GM18517 (cell line): ENCODE results near the gene VIPR1.

Experiments used
- ATAC-seq: cut with Tn5 transposase; IDR thresholded peaks from one replicate; pipeline ENCODE4 v1.9.1; 2021; ENCODE audit warnings: mild to moderate bottlenecking, moderate library complexity; ENCODE audit not compliant: unreplicated experiment

VIPR1 gene

GRCh38 chr3:42509111-42509510 is 6.7 kb downstream of the VIPR1 start:
- ATAC-seq: no peak

- no peak for ATAC-seq
Observed at GRCh38 chr3:42510325-42510724, 7.9 kb downstream of the VIPR1 start.

GRCh38 chr3:42511201-42511600 is 8.8 kb downstream of the VIPR1 start:
- ATAC-seq: no peak

- ATAC-seq: no peak
Observed at GRCh38 chr3:42511736-42512135, 9.3 kb downstream of the VIPR1 start.

GRCh38 chr3:42513121-42513520 is 10.7 kb downstream of the VIPR1 start:
- ATAC-seq: no peak

GRCh38 chr3:42513521-42513920 is 11.1 kb downstream of the VIPR1 start:
- no peak for ATAC-seq

GRCh38 chr3:42514876-42515275 is 12.4 kb downstream of the VIPR1 start:
- ATAC-seq: no peak

GRCh38 chr3:42515391-42515916 is 13.0 kb downstream of the VIPR1 start:
- no peak for ATAC-seq

- ATAC-seq: no peak
Observed at GRCh38 chr3:42515976-42516375, 13.5 kb downstream of the VIPR1 start.

- ATAC-seq: no peak
Observed at GRCh38 chr3:42516443-42516842, 14.0 kb downstream of the VIPR1 start.

GRCh38 chr3:42517117-42517516 is 14.7 kb downstream of the VIPR1 start:
- no peak for ATAC-seq

- no peak for ATAC-seq
Observed at GRCh38 chr3:42518800-42519567, 16.5 kb downstream of the VIPR1 start.

- ATAC-seq: no peak
Observed at GRCh38 chr3:42519568-42519962, 17.1 kb downstream of the VIPR1 start.

- ATAC-seq: no peak
Observed at GRCh38 chr3:42520336-42520735, 17.9 kb downstream of the VIPR1 start.

GRCh38 chr3:42520906-42521305 is 18.5 kb downstream of the VIPR1 start:
- ATAC-seq: no peak

GRCh38 chr3:42524751-42525150 is 22.3 kb downstream of the VIPR1 start:
- no peak for ATAC-seq

- ATAC-seq: no peak
Observed at GRCh38 chr3:42525212-42525611, 22.8 kb downstream of the VIPR1 start.

- ATAC-seq: no peak
Observed at GRCh38 chr3:42525736-42526345, 23.4 kb downstream of the VIPR1 start.

- ATAC-seq: no peak
Observed at GRCh38 chr3:42526616-42527367, 24.3 kb downstream of the VIPR1 start.

GRCh38 chr3:42527368-42527917 is 25.0 kb downstream of the VIPR1 start:
- ATAC-seq: no peak

- ATAC-seq: no peak
Observed at GRCh38 chr3:42529468-42529867, 27.0 kb downstream of the VIPR1 start.
